Loucy (cell line): ENCODE measurements around the gene BANK1.

Experiments
- EZH2phosphoT487 ChIP-seq: fragments of 200-600 bp; IDR thresholded peaks from 2 replicates; pipeline ENCODE4 v1.6.1; 2018; ENCODE audit warnings: antibody characterized with exemption, mild to moderate bottlenecking, moderate library complexity, borderline replicate concordance
- TF ChIP-seq, protein P1 (sequence below): fragments of 200-600 bp; sonication (generic); conservative IDR thresholded peaks from 2 replicates; pipeline ENCODE4 v1.5.1; 2014; ENCODE audit warnings: mild to moderate bottlenecking, antibody characterized with exemption, low read length

GRCh38 chr4:101831816-101832215 is 41.3 kb downstream of the BANK1 start:
- TF ChIP-seq EZH2phosphoT487, result no peak
- TF ChIP-seq, protein P1, sequence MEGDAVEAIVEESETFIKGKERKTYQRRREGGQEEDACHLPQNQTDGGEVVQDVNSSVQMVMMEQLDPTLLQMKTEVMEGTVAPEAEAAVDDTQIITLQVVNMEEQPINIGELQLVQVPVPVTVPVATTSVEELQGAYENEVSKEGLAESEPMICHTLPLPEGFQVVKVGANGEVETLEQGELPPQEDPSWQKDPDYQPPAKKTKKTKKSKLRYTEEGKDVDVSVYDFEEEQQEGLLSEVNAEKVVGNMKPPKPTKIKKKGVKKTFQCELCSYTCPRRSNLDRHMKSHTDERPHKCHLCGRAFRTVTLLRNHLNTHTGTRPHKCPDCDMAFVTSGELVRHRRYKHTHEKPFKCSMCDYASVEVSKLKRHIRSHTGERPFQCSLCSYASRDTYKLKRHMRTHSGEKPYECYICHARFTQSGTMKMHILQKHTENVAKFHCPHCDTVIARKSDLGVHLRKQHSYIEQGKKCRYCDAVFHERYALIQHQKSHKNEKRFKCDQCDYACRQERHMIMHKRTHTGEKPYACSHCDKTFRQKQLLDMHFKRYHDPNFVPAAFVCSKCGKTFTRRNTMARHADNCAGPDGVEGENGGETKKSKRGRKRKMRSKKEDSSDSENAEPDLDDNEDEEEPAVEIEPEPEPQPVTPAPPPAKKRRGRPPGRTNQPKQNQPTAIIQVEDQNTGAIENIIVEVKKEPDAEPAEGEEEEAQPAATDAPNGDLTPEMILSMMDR, result no peak
